ENCODE results near the gene PTPRN2.
"Not testable (repeated sequence)": the region's sequence is repeated elsewhere in the genome, so short reads cannot be mapped to it uniquely, and the experiment has no call there.

The PTPRN2 gene

GRCh38 chr7:158411232-158411950, 176.2 kb downstream of the PTPRN2 start:
- DNase-seq = no peak

DNA sequence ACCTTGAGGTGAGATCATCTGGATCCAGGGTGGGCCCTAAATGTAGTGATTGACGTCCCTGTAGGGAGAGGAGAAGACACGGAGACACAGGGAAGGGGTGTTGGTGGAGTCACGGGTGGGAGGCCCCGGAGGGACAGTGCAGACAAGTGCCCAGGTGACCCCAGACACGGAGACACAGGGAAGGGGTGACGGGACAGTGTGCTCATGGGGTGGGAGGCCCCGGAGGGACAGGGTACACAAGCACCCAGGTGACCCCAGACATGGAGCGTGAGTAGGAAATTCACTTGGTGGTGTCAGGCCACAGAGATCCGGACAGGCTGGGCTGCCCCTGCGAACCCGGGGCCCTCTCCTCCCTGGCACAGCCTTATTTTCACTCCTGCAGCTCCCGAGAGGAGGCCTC, 176.9 kb downstream of the PTPRN2 start:
- DNase-seq = no peak

DNA sequence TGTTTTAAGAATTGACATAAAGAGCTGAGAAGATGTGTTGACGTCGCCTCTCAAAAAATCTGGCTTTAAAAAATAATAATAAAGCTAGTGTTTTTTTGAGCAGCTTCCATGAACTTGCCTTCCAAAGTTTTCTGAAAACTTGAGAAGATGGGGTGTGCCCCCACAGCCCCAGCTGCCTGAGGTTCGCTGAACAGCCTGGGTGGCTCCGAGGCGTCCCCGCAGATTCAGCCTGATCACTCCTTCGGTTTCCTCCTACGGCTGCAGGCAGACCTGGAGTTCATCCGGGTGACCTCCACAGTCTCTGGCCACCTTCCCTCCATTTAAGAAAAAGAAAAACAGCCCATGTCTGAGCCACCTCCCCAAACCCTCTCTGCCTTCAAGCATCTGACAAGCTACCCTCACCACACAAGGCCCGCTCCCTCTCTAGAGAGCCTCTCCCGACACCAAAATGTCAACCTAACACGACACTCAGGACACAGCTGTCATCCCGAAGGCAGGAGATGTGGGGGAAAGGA, 177.8 kb downstream of the PTPRN2 start:
- DNase-seq = no peak

DNA sequence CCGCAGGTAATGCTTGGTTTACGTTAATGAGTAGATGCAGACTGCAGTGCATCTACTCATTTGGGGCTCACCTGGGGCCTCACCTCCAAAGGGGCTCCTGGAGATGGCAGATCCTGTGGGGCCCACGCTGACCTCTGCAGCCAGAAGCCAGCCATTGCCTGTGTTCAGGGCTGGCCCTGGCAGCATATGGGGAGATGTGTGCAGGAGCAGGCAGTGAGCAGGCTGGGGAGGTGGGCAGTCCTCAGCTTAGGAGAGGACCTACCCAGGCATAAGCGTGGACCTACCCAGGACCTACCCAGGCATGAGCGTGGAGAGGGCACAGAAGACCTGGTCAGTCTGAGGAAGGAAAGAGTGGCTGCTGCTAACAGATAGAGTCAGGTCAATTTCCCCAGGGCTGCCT, 178.5 kb downstream of the PTPRN2 start:
- DNase-seq = no peak

GRCh38 chr7:158408318-158408920, 179.2 kb downstream of the PTPRN2 start:
- DNase-seq = no peak

GRCh38 chr7:158407581-158408317, 179.9 kb downstream of the PTPRN2 start:
- no peak for DNase-seq

GRCh38 chr7:158406801-158407200, 180.8 kb downstream of the PTPRN2 start:
- no peak for DNase-seq

DNA sequence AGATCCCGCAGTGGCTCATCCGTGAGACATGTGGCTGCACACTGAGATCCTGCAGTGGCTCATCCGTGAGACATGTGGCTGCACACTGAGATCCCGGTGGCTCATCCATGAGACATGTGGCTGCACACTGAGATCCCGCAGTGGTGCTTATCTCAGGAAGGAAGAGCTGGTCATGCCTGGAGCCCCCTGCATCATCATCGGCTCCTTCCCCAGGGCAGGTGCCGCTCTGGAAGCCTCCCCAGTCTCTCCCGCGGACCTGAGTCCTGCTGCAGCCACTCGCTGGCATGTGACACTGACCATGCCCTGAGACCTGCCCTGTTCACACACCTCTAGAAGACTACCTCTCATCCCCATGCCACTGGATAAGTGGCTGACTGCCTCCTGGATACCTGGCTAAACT, 181.3 kb downstream of the PTPRN2 start:
- no peak for DNase-seq

DNA sequence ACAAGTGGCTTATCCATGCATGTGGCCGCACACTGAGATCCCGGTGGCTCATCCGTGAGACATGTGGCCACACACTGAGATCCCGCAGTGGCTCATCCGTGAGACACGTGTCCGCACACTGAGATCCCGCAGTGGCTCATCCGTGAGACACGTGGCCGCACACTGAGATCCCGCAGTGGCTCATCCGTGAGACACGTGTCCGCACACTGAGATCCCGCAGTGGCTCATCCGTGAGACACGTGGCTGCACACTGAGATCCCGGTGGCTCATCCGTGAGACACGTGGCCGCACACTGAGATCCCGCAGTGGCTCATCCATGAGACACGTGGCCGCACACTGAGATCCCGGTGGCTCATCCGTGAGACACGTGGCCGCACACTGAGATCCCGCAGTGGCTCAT, 181.9 kb downstream of the PTPRN2 start:
- DNase-seq = not testable (repeated sequence)

GRCh38 chr7:158405324-158405723, 182.3 kb downstream of the PTPRN2 start:
- no peak for DNase-seq

- no peak for DNase-seq
Measured at GRCh38 chr7:158404031-158404761, 183.4 kb downstream of the PTPRN2 start.

DNA sequence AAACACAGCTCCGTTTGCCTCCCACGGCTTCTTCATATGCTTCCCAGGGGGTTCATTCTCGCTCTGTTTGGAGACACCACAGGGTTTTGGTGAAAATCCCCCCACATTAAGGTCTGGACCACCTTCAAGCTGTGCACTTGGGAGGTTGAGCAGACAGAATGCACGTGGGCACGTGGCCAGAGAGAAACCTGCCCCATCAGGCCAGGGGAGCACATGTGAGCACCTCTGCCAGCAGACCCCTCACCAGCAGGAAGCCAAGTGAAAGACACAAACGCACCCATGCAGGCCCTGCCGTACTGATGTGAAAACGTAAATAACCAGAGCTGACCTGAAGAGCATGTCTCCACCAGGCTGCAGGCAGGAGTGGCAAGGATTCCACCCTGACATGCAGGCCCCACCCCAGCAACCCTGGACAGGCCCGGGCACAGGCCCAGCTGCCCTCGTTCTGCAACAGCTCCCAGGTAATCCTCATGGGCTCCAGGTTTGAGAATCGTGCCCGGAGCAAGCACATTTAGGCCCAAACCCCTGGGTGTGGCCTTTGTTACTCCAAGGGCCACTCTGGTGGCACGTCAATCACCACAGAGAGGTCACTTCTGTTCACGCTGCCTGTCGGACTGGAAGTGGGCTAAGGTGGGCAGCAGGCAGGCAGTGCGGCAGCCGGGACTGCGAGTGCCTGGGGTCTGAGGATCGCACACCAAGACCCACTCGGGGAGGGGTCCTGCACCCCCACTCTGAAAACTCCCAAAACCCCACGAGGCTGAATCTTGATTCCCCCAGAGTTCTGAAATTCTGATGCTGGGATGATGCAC, 184.4 kb downstream of the PTPRN2 start:
- no peak for DNase-seq

DNA sequence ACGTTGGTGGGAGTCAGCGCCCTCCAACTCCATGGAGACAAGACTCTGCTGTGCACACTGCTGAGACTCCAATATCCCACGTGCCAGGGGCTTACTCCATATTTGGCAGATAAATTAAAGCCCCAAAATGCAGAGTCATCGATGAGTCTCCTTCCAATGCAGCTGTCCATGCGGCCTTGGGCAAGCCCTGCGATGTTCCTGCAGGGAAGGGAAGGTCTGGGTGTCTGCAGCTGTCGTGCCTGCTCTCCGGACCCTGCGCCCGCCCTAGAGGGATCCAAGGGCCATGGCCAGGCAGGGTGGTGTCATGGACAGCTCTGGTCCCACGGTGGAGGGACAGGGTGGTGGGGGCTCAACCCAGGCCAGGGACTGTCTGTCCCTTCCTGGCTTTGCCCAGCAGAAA, 185.2 kb downstream of the PTPRN2 start:
- DNase-seq = no peak

GRCh38 chr7:158401826-158402225, 185.8 kb downstream of the PTPRN2 start:
- no peak for DNase-seq

DNA sequence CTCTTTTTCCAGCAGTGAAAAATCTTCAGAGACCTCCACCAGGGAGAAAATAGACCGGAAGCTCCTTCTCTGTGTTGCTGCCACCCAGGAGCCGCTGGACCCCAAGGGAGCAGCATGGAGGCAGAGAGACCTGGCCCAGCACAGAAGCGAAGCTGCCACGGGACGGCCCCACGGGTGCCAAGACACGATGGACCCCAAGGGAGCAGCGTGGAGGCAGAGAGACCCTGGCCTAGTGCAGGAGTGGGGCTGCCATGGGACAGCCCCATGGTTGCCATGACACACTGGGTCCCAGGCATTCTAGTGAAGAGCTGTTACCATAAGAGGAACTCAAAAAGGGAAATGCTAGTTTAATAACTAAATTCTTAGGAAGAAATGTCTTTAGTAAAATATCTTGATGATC, 186.3 kb downstream of the PTPRN2 start:
- DNase-seq = no peak

DNA sequence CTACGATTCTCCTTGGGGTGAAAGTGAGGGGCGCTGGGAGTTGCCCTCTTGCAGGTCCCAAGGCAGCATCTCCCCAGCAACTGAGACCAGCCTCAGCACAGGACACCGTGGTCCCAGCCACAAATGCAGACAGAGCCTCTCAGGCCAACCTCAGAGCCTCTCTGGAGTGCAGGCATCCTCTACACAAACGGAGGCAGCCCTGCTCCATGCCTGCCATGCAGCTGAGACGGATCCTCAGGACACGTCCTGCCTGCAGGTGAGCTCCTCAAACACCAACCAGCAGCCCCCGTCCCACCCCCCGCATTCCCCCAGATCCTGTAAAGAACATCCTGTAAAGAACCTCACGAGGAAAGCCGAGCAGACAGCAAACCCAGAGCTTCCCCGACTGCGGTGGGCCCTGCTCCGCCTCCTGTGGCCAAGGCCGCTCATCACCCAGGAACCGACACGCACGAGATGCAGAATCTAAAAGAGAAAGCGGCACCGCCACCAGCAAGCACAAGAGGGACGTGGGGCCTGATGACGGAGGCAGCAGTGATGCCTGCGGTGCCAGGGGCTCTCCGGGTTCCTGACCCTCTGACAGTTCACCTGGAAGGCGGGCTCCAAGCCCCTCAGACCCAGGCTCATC, 186.9 kb downstream of the PTPRN2 start:
- no peak for DNase-seq

DNA sequence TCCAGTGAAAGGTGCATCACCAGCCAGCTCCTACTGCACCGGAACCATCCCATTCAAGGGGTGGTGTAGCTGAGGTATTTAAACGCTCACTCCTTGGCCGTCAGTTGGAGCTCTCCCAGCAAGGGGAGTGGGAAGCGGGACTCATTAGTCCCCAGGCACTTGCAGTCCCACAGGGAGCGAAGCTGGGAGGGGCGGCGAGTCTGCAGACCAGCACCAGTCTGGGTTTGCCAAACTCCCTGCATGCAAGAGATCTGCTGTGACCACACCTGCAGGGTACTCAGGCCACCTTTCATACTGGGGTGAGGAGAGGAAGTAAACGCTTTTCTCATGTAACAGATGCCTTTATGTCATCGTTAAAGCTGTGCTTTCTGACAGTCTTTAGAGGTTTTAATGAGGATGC, 187.9 kb downstream of the PTPRN2 start:
- no peak for DNase-seq

DNA sequence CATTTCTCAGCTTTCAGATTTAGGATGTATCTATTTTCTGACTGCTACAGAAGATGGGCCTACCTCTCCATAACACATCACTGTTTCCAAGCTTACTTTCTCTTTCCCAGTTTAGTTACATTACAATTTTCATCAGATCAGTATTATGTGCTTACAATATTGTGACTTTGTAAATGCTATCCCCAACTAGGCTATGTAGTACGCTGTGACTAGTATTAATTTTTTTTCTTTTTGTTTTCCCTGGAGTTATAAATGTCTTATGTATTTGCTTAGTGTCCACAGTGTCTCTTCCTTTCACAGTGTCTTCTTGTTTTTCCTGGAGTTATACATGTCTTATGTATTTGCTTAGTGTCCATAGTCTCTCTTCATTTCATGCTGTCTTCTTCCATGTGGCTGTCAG, 188.9 kb downstream of the PTPRN2 start:
- DNase-seq = no peak

DNA sequence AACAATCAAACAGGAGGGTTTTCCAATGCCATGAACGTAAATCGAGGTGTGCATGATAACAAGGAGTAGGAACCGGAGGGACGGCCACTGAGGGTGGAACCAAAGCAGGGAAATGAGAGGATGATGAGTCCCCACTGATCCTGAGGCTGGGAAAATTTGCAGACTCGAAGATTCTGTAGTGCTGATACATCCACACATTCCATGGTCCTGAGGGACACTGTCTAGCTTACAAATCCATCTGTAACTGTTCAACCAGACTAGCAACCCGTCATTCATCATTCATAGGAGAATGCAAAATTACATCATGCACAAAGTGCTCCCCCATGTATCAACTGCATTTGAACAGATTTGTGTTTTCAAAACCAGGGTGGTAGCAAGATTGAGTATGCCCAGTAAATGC, 189.7 kb downstream of the PTPRN2 start:
- DNase-seq = no peak

DNA sequence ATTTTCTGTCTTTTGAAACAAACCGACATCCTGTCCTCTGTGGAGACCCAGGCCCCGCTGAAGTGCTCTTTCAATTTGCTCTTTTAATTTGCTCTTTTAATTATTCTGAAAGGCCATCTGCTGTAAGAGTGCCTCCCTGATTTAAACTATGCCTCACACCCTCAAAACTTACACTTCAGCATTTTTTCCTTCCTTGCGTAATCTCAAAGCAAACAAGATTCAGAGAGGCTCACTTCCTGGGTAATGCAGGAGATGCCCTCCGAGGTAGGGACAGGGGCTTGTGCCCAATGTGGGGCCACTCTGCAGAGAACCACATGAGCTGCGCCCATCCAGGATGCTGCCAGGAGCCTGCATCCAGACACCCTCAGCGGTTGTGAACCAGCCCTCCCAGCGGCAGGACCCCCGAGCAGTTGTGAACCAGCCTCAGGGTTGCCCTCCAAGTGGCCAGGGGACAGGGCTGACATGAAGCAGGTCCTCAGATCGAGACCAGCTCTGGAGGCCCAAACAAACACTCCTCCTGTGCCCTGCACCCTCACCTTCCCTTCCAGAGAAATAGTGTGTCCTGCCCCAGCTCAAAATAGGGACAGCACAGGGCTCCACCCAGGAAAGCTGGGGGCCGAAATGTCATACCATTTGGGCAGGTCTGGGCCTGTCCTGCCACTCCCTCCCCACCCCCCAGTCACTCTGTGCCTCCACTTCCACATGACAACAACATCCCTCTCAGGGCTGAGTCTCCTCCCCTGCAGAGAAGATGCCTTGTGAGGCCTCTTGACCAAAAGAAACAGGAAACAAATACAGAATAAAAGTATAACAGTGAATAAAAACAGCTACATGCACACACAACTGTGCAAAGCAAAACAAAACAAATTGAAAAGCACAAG, 190.4 kb downstream of the PTPRN2 start:
- no peak for DNase-seq
